MM.1S (cell line): ENCODE results near the gene SCPEP1.

Experiments
- DNase-seq: peaks from one replicate; pipeline ENCODE4 v3.0.0-alpha.2; 2015
- H2AFZ ChIP-seq: fragments of 300-600 bp; sonication (generic); 2 replicates; pipeline ENCODE4 v1.6.0; 2016; ENCODE audit warnings: antibody characterized with exemption, low read length
- H3F3A ChIP-seq: fragments of 300-600 bp; sonication (generic); 2 replicates; pipeline ENCODE4 v1.6.1; 2016; ENCODE audit warnings: mild to moderate bottlenecking, antibody characterized with exemption, low read length, moderate library complexity, mixed read lengths; ENCODE audit not compliant: insufficient read depth
- H3K27ac ChIP-seq: fragments of 300-600 bp; sonication (generic); 2 replicates; pipeline ENCODE4 v1.5.1; 2016; ENCODE audit warnings: mild to moderate bottlenecking, low read length
- H3K27me3 ChIP-seq: fragments of 300-600 bp; sonication (generic); replicated peaks from 2 replicates; pipeline ENCODE4 v1.6.0; 2016; ENCODE audit warnings: low read length; ENCODE audit not compliant: insufficient read depth
- H3K36me3 ChIP-seq: fragments of 300-600 bp; sonication (generic); replicated peaks from 2 replicates; pipeline ENCODE4 v1.6.1; 2016; ENCODE audit warnings: mild to moderate bottlenecking, low read length, mixed read lengths; ENCODE audit not compliant: insufficient read depth
- H3K4me1 ChIP-seq: fragments of 300-600 bp; sonication (generic); 2 replicates; pipeline ENCODE4 v1.6.1; 2016; ENCODE audit warnings: low read length, mixed read lengths
- H3K4me2 ChIP-seq: fragments of 300-600 bp; sonication (generic); 2 replicates; pipeline ENCODE4 v1.6.0; 2016; ENCODE audit warnings: low read depth, low read length
- H3K4me3 ChIP-seq: fragments of 300-600 bp; sonication (generic); 2 replicates; pipeline ENCODE4 v1.5.1; 2016; ENCODE audit warnings: low read length, mixed read lengths
- H3K79me2 ChIP-seq: fragments of 300-600 bp; sonication (generic); 2 replicates; pipeline ENCODE4 v1.6.1; 2016; ENCODE audit warnings: mixed run types, low read length, mixed read lengths
- H3K9ac ChIP-seq: fragments of 300-600 bp; sonication (generic); 2 replicates; pipeline ENCODE4 v1.6.1; 2016; ENCODE audit warnings: low read length, mixed read lengths
- H3K9me2 ChIP-seq: fragments of 300-600 bp; sonication (generic); replicated peaks from 2 replicates; pipeline ENCODE4 v1.6.1; 2016; ENCODE audit warnings: mild to moderate bottlenecking, low read length, mixed read lengths; ENCODE audit not compliant: insufficient read depth
- H3K9me3 ChIP-seq: fragments of 300-600 bp; sonication (generic); replicated peaks from 2 replicates; pipeline ENCODE4 v1.6.1; 2016; ENCODE audit warnings: mild to moderate bottlenecking, low read length, mixed read lengths; ENCODE audit not compliant: insufficient read depth
- H4K20me1 ChIP-seq: fragments of 300-600 bp; sonication (generic); 2 replicates; pipeline ENCODE4 v1.6.1; 2016; ENCODE audit warnings: mild to moderate bottlenecking, low read length, moderate library complexity, mixed read lengths; ENCODE audit not compliant: insufficient read depth
- EZH2 ChIP-seq: fragments of 300-600 bp; sonication (generic); optimal IDR thresholded peaks from 2 replicates; pipeline ENCODE3; 2017; ENCODE audit warnings: low read depth, mild to moderate bottlenecking, antibody characterized with exemption, low read length, mixed read lengths
- EZH2phosphoT487 ChIP-seq: fragments of 300-600 bp; sonication (generic); IDR thresholded peaks from 2 replicates; pipeline ENCODE4 v1.6.1; 2018; ENCODE audit warnings: antibody characterized with exemption, low read length
- TF ChIP-seq, protein P1 (sequence below): fragments of 300-600 bp; sonication (generic); IDR thresholded peaks from 2 replicates; pipeline ENCODE4 v1.5.1; 2016; ENCODE audit warnings: antibody characterized with exemption, low read length, mixed read lengths

SCPEP1 gene

GRCh38 chr17:56987283-56987834, 9.4 kb downstream of the SCPEP1 start:
- Histone ChIP-seq H3F3A (no peaks in the 10 kb centered on the region), H3K36me3 (peaks cover 9% of the 10 kb centered on the region), H2AFZ (no peak overlapping the region), H3K79me2 (peaks cover 50% of the 10 kb centered on the region), H3K9me3 (no peaks in the 10 kb centered on the region), H3K4me1 (0 out of 2 replicates have a peak, but pooled peaks cover 9% of the 10 kb centered on the region), H3K9me2 (no peaks in the 10 kb centered on the region), H3K4me2 (no peak overlapping the region), H3K27ac (no peak overlapping the region), H3K9ac (no peak overlapping the region), H4K20me1 (0 out of 2 replicates have a peak, but pooled peaks cover 4% of the 10 kb centered on the region), H3K4me3 (no peak overlapping the region), H3K27me3 (no peaks in the 10 kb centered on the region)
- DNase-seq, result no peak
- TF ChIP-seq, protein P1, sequence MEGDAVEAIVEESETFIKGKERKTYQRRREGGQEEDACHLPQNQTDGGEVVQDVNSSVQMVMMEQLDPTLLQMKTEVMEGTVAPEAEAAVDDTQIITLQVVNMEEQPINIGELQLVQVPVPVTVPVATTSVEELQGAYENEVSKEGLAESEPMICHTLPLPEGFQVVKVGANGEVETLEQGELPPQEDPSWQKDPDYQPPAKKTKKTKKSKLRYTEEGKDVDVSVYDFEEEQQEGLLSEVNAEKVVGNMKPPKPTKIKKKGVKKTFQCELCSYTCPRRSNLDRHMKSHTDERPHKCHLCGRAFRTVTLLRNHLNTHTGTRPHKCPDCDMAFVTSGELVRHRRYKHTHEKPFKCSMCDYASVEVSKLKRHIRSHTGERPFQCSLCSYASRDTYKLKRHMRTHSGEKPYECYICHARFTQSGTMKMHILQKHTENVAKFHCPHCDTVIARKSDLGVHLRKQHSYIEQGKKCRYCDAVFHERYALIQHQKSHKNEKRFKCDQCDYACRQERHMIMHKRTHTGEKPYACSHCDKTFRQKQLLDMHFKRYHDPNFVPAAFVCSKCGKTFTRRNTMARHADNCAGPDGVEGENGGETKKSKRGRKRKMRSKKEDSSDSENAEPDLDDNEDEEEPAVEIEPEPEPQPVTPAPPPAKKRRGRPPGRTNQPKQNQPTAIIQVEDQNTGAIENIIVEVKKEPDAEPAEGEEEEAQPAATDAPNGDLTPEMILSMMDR, result no peak
- no peak for TF ChIP-seq EZH2
- no peak for TF ChIP-seq EZH2phosphoT487

DNA sequence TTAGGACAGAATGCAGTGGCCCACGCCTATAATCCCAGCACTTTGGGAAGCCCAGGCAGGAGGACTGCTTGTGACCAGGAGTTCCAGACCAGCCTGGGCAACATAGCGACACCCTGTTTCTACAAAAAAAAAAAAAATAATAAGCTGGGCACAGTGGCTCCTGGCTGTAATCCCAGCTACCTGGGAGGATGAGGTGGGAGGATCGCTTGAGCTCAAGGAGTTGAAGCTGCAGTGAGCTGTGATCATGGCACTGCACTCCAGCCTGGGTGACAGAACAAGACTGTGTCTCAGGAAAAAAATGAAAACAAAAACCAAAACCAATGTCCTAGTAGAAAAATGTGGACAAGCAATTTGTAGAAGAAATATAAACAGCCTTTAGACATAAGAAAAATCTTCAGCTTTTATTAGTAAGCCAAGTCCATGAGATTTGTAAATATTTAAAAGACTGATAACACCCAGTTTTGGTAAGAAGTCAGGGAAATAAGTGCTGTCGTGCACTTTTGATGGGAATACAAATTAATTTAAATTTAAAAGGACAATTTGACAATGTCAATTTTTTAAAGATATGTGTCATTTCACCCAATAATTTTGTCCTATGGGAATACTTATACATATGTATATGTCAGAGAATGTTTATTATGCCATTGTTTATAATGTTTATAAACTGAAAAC, 11.1 kb downstream of the SCPEP1 start:
- Histone ChIP-seq H3K9me2 (no peaks in the 10 kb centered on the region), H3K9me3 (no peaks in the 10 kb centered on the region), H3K4me3 (no peak overlapping the region), H3K4me2 (no peak overlapping the region), H3F3A (no peaks in the 10 kb centered on the region), H3K4me1 (no peaks in the 10 kb centered on the region), H3K27me3 (no peaks in the 10 kb centered on the region), H3K9ac (no peak overlapping the region), H3K79me2 (peaks cover 33% of the 10 kb centered on the region), H3K27ac (no peak overlapping the region), H2AFZ (no peak overlapping the region), H3K36me3 (peaks cover 9% of the 10 kb centered on the region), H4K20me1 (0 out of 2 replicates have a peak, but pooled peaks cover 4% of the 10 kb centered on the region)
- DNase-seq, result no peak
- TF ChIP-seq, protein P1, result no peak
- TF ChIP-seq EZH2phosphoT487 (no peak), EZH2 (no peak)

DNA sequence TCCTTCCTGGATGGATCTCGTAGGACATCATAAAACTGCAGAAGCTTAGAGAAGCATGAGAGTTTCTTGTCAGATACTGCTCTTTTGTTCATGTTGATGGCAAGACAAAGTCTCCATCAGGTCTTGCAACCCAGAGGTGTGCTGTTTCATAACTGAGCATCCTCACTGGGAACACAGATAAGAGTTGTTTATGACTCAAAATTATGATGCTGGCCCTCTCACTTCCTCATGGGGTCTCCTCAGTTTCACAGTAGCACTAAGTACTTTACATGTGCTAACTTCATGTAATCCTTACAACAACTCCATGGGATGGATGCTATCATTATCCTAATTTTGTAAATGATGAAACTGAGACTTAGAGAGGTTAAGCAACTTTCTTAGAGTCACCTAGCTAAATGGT, 14.4 kb downstream of the SCPEP1 start:
- H4K20me1 ChIP-seq, result 0 out of 2 replicates have a peak, but pooled peaks cover 4% of the 10 kb centered on the region
- H3K4me1 ChIP-seq, result no peaks in the 10 kb centered on the region
- H3F3A ChIP-seq, result no peaks in the 10 kb centered on the region
- DNase-seq, result no peak
- no peak overlapping the region for H2AFZ ChIP-seq
- no peaks in the 10 kb centered on the region for H3K9me3 ChIP-seq
- H3K4me2 ChIP-seq, result no peak overlapping the region
- no peak overlapping the region for H3K27ac ChIP-seq
- peaks cover 14% of the 10 kb centered on the region for H3K36me3 ChIP-seq
- no peak for TF ChIP-seq EZH2
- H3K4me3 ChIP-seq, result no peak overlapping the region
- peaks cover 7% of the 10 kb centered on the region; the same call in 1 of the 2 replicates for H3K79me2 ChIP-seq
- H3K9me2 ChIP-seq, result no peaks in the 10 kb centered on the region
- H3K9ac ChIP-seq, result no peak overlapping the region
- H3K27me3 ChIP-seq, result no peaks in the 10 kb centered on the region
